ENCODE measurements around the gene PAN2. TPM values are rescaled to one million over a fixed set of nuclear protein-coding genes. Genes with fewer than 3 reads are reported as not detected.

PAN2 gene
- total RNA-seq, 1 experiment from 2014 or later: 78.1 TPM

Other genes with a start within 250 kb of the PAN2 start
- 120 and 159 TPM in 2 replicates for gene PA2G4, start 229.4 kb downstream of the PAN2 start, total RNA-seq (2021)
- gene RPL41, start 217.4 kb downstream of the PAN2 start, total RNA-seq (2021): 3,423 and 4,460 TPM in 2 replicates
- gene ZC3H10, start 215.7 kb downstream of the PAN2 start, total RNA-seq (2021): 4.4 and 6.5 TPM in 2 replicates
- 46.1 and 52.2 TPM in 2 replicates for gene ESYT1, start 205.7 kb downstream of the PAN2 start, total RNA-seq (2021)
- 120 and 121 TPM in 2 replicates for gene MYL6B, start 181.4 kb downstream of the PAN2 start, total RNA-seq (2021)
- gene MYL6, start 175.6 kb downstream of the PAN2 start, total RNA-seq (2021): 666 and 697 TPM in 2 replicates
- 70.3 and 86.4 TPM in 2 replicates for gene SMARCC2, start 144.5 kb downstream of the PAN2 start, total RNA-seq (2021)
- gene RNF41, start 112.1 kb downstream of the PAN2 start, total RNA-seq (2021): 29.5 and 33.4 TPM in 2 replicates
- 58.2 and 68.5 TPM in 2 replicates for gene NABP2, start 109.7 kb downstream of the PAN2 start, total RNA-seq (2021)
- 0.87 and 2.8 TPM in 2 replicates for gene SLC39A5, start 103.9 kb downstream of the PAN2 start, total RNA-seq (2021)
- gene ANKRD52, start 75.6 kb downstream of the PAN2 start, total RNA-seq (2021): 59.4 and 62.8 TPM in 2 replicates
- 6.5 and 6.9 TPM in 2 replicates for gene COQ10A, start 67.1 kb downstream of the PAN2 start, total RNA-seq (2021)
- 203 and 205 TPM in 2 replicates for gene CS, start 33.7 kb downstream of the PAN2 start, total RNA-seq (2021)
- 78.2 and 82.1 TPM in 2 replicates for gene CNPY2, start 18.0 kb downstream of the PAN2 start, total RNA-seq (2021)
- gene IL23A, start 4.9 kb upstream of the PAN2 start, total RNA-seq (2021): 2.9 and 3.0 TPM in 2 replicates
- gene STAT2, start 26.1 kb upstream of the PAN2 start, total RNA-seq (2021): 76.6 and 80.8 TPM in 2 replicates
- not detected in 2 replicates for gene APOF, start 28.9 kb upstream of the PAN2 start, total RNA-seq (2021)
- gene TIMELESS, start 115.4 kb upstream of the PAN2 start, total RNA-seq (2021): 27.1 and 30.9 TPM in 2 replicates
- gene MIP, start 120.7 kb upstream of the PAN2 start, total RNA-seq (2021): not detected in 2 replicates
- 3.2 and 3.3 TPM in 2 replicates for gene SPRYD4, start 134.6 kb upstream of the PAN2 start, total RNA-seq (2021)
- gene GLS2, start 154.2 kb upstream of the PAN2 start, total RNA-seq (2021): 1.3 and 2.9 TPM in 2 replicates
- gene RBMS2, start 187.8 kb upstream of the PAN2 start, total RNA-seq (2021): 44.7 and 81.8 TPM in 2 replicates

Measured in PC-9 (cell line).